ENCODE results near the gene PTPRN2.

PTPRN2 gene

GRCh38 chr7:157520249-157520648, 1067.4 kb downstream of the PTPRN2 start:
- no peak for TF ChIP-seq POLR2A (IDR thresholded peaks at IDR 0.05; ENCODE audit: low read depth, low read length)
- FAIRE-seq (no peak), DNase-seq (ENCODE audit: insufficient read length, low spot score) (no peak)

- DNase-seq (ENCODE audit: insufficient read length, low spot score) (no peak), FAIRE-seq (no peak)
- TF ChIP-seq POLR2A (IDR thresholded peaks at IDR 0.05; ENCODE audit: low read depth, low read length), result no peak
These were observed 1067.8 kb downstream of the PTPRN2 start for GRCh38 chr7:157519798-157520244.

- no peak for TF ChIP-seq POLR2A (IDR thresholded peaks at IDR 0.05; ENCODE audit: low read depth, low read length)
- DNase-seq (ENCODE audit: insufficient read length, low spot score) (no peak), FAIRE-seq (no peak)
These were observed 1068.4 kb downstream of the PTPRN2 start for GRCh38 chr7:157519246-157519645.

- no peak for FAIRE-seq
- DNase-seq (ENCODE audit: insufficient read length, low spot score), result no peak
- no peak for TF ChIP-seq POLR2A (IDR thresholded peaks at IDR 0.05; ENCODE audit: low read depth, low read length)
These were observed 1069.0 kb downstream of the PTPRN2 start for GRCh38 chr7:157518514-157519175.

GRCh38 chr7:157517782-157518513, 1069.7 kb downstream of the PTPRN2 start:
- FAIRE-seq (no peak), DNase-seq (ENCODE audit: insufficient read length, low spot score) (no peak)
- TF ChIP-seq POLR2A (IDR thresholded peaks at IDR 0.05; ENCODE audit: low read depth, low read length), result no peak

GRCh38 chr7:157516911-157517781, 1070.5 kb downstream of the PTPRN2 start:
- DNase-seq (ENCODE audit: insufficient read length, low spot score), result no peak
- TF ChIP-seq POLR2A (IDR thresholded peaks at IDR 0.05; ENCODE audit: low read depth, low read length), result no peak
- FAIRE-seq, result no peak

- FAIRE-seq (no peak), DNase-seq (ENCODE audit: insufficient read length, low spot score) (no peak)
- no peak for TF ChIP-seq POLR2A (IDR thresholded peaks at IDR 0.05; ENCODE audit: low read depth, low read length)
These were observed 1071.3 kb downstream of the PTPRN2 start for GRCh38 chr7:157516311-157516710.

GRCh38 chr7:157515342-157516041, 1072.1 kb downstream of the PTPRN2 start:
- DNase-seq (ENCODE audit: insufficient read length, low spot score), result no peak
- TF ChIP-seq POLR2A (IDR thresholded peaks at IDR 0.05; ENCODE audit: low read depth, low read length), result no peak
- no peak for FAIRE-seq

- TF ChIP-seq POLR2A (IDR thresholded peaks at IDR 0.05; ENCODE audit: low read depth, low read length), result no peak
- FAIRE-seq, result no peak
These were observed 1072.9 kb downstream of the PTPRN2 start for GRCh38 chr7:157514746-157515145.

GRCh38 chr7:157514306-157514705, 1073.3 kb downstream of the PTPRN2 start:
- TF ChIP-seq POLR2A (IDR thresholded peaks at IDR 0.05; ENCODE audit: low read depth, low read length), result no peak
- FAIRE-seq (no peak), DNase-seq (ENCODE audit: insufficient read length, low spot score) (no peak)

More at GRCh38 chr7:157514746-157515145, 1072.9 kb downstream of the PTPRN2 start:
- DNase-seq (ENCODE audit: insufficient read length, low spot score), result no peak

GRCh38 chr7:157513682-157514081, 1073.9 kb downstream of the PTPRN2 start:
- FAIRE-seq (no peak), DNase-seq (ENCODE audit: insufficient read length, low spot score) (no peak)
- no peak for TF ChIP-seq POLR2A (IDR thresholded peaks at IDR 0.05; ENCODE audit: low read depth, low read length)

- DNase-seq (ENCODE audit: insufficient read length, low spot score) (no peak), FAIRE-seq (no peak)
- TF ChIP-seq POLR2A (IDR thresholded peaks at IDR 0.05; ENCODE audit: low read depth, low read length), result no peak
These were observed 1074.4 kb downstream of the PTPRN2 start for GRCh38 chr7:157513162-157513621.

- no peak for FAIRE-seq
- no peak for DNase-seq (ENCODE audit: insufficient read length, low spot score)
- TF ChIP-seq POLR2A (IDR thresholded peaks at IDR 0.05; ENCODE audit: low read depth, low read length), result no peak
These were observed 1078.4 kb downstream of the PTPRN2 start for GRCh38 chr7:157509226-157509625.
